Measurements from ENCODE around the gene DIP2C. TPM values are rescaled to one million over a fixed set of nuclear protein-coding genes. Genes with fewer than 3 reads are reported as not detected.

Gene DIP2C
- total RNA-seq, 1 experiment from 2014 or later = 11.4 TPM

DNA sequence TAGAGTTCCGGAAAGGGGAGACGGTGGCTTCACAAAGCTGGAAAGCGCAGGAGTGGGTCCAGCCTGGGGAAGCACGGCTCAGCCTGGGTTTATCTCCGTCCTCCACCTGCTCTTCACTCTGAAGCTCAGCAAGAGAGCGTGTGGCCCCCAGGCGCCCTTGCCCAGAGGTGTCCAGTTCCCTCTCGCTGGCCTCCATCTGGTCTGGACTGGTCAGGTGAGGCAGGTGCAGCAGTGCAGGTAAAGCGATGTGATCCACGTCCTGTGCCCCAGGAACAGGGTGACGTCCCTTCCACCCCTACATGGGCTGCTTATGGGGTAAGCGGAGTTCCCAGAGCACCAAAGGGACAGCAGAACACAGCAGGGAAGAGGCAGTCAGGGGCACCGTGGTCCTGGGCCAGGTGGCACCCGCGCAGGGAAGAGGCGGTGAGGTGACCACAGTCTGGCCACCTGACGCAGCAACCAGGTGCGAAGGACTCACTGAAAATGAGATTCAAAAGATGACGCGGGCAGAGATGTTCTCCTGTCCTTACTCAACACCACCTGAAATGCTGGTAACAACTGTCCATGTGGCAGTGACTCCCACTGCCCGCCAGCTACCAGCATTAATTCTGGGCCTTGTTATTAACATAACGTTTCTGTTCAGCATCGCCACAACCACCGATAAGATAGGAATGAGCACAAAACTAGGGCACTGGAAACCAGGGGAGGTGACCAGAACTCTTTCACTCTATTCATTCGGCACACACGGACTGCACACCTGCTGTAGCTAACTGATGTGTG lies 33.0 kb upstream of the DIP2C start:
- no peaks in the 10 kb centered on the region for H3K36me3 Mint-ChIP-seq (ENCODE audit: insufficient read depth, unreplicated experiment)
- no peak overlapping the region for H3K4me3 ChIP-seq (ENCODE audit: low read depth, low read length)
- no peaks in the 10 kb centered on the region for H3K4me1 Mint-ChIP-seq (ENCODE audit: low read depth, unreplicated experiment)
- H3K4me3 Mint-ChIP-seq (ENCODE audit: unreplicated experiment) = no peak overlapping the region
- H3K9me3 Mint-ChIP-seq (ENCODE audit: unreplicated experiment) = no peaks in the 10 kb centered on the region
- H3K27me3 ChIP-seq (replicated peaks; ENCODE audit: control insufficient read depth, insufficient read depth, low read length) = no peaks in the 10 kb centered on the region
- ChIA-PET CTCF (no interaction called here), POLR2A (no interaction called here)
- intact Hi-C loops (cut with micrococcal nuclease; ENCODE audit: unreplicated experiment) = no loop called here
- H3K36me3 ChIP-seq (ENCODE audit: control insufficient read depth, insufficient read depth, low read length) = no peaks in the 10 kb centered on the region
- H3K27me3 Mint-ChIP-seq (ENCODE audit: insufficient read depth, unreplicated experiment) = no peaks in the 10 kb centered on the region
- no peaks in the 10 kb centered on the region; the same call in 1 of the 2 replicates for H3K4me1 ChIP-seq
- no peak for TF ChIP-seq CTCF (IDR thresholded peaks at IDR 0.05; ENCODE audit: insufficient read depth in 1 of 2, low read depth in 1 of 2, low read length in 1 of 2, severe bottlenecking in 1 of 2, unreplicated experiment in 1 of 2)
- H3K9me3 ChIP-seq = 0 out of 2 replicates have a peak, but pooled peaks cover 3% of the 10 kb centered on the region
- DNase-seq = no peak
- BruUV-seq (replicated peaks) = no TSS peak
- no peak overlapping the region for H3K27ac Mint-ChIP-seq (ENCODE audit: unreplicated experiment)

DNA sequence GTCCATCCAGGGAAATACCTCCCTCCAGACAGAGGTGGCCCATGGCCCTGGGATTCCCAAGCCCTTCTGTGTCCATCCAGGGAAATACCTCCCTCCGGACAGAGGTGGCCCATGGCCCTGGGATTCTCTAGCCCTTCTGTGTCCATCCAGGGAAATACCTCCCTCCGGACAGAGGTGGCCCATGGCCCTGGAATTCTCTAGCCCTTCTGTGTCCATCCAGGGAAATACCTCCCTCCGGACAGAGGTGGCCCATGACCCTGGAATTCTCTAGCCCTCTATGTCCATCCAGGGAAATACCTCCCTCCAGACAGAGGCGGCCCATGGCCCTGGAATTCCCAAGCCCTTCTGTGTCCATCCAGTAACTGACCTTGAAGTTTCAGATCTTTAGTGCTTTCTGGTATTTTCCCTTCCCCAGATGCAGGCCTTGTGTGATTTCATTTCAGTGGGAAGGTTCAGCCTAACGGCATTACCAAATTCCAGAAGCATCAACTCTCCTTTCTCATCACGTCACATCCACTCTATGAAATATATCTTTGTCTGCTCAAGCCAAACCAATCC lies 28.8 kb upstream of the DIP2C start:
- Mint-ChIP-seq H3K4me3 (ENCODE audit: unreplicated experiment) (no peak overlapping the region), H3K9me3 (ENCODE audit: unreplicated experiment) (no peaks in the 10 kb centered on the region), H3K27me3 (ENCODE audit: insufficient read depth, unreplicated experiment) (no peaks in the 10 kb centered on the region), H3K27ac (ENCODE audit: unreplicated experiment) (no peak overlapping the region), H3K4me1 (ENCODE audit: low read depth, unreplicated experiment) (peaks cover 15% of the 10 kb centered on the region), H3K36me3 (ENCODE audit: insufficient read depth, unreplicated experiment) (no peaks in the 10 kb centered on the region)
- Histone ChIP-seq H3K27me3 (replicated peaks; ENCODE audit: control insufficient read depth, insufficient read depth, low read length) (no peaks in the 10 kb centered on the region), H3K4me1 (peaks cover 3% of the 10 kb centered on the region), H3K9me3 (0 out of 2 replicates have a peak, but pooled peaks cover 3% of the 10 kb centered on the region), H3K36me3 (ENCODE audit: control insufficient read depth, insufficient read depth, low read length) (no peaks in the 10 kb centered on the region), H3K4me3 (ENCODE audit: low read depth, low read length) (no peak overlapping the region)
- BruUV-seq (replicated peaks) = no TSS peak
- POLR2A ChIA-PET = interaction anchor here (0.5 kb wide), 1 partner anchor 330 kb away, joined by 3 read pairs; the partner anchor contains the start of gene IDI1
- intact Hi-C loops (cut with micrococcal nuclease; ENCODE audit: unreplicated experiment) = no loop called here
- CTCF ChIA-PET = no interaction called here
- peak in 1 of 2 experiments; percentile 64 for DNase-seq
- no peak for TF ChIP-seq CTCF (IDR thresholded peaks at IDR 0.05; ENCODE audit: insufficient read depth in 1 of 2, low read depth in 1 of 2, low read length in 1 of 2, severe bottlenecking in 1 of 2, unreplicated experiment in 1 of 2)

GRCh38 chr10:717458-717857 lies 28.0 kb upstream of the DIP2C start:
- intact Hi-C loops (cut with micrococcal nuclease; ENCODE audit: unreplicated experiment) = no loop called here
- peaks cover 22% of the 10 kb centered on the region for H3K4me1 Mint-ChIP-seq (ENCODE audit: low read depth, unreplicated experiment)
- H3K27me3 Mint-ChIP-seq (ENCODE audit: insufficient read depth, unreplicated experiment) = no peaks in the 10 kb centered on the region
- no peak overlapping the region for H3K4me3 Mint-ChIP-seq (ENCODE audit: unreplicated experiment)
- H3K27ac Mint-ChIP-seq (ENCODE audit: unreplicated experiment) = no peak overlapping the region
- H3K27me3 ChIP-seq (replicated peaks; ENCODE audit: control insufficient read depth, insufficient read depth, low read length) = no peaks in the 10 kb centered on the region
- POLR2A ChIA-PET = no interaction called here
- no peak for DNase-seq
- no peaks in the 10 kb centered on the region for H3K9me3 ChIP-seq
- H3K36me3 Mint-ChIP-seq (ENCODE audit: insufficient read depth, unreplicated experiment) = no peaks in the 10 kb centered on the region
- no TSS peak for BruUV-seq (replicated peaks)
- TF ChIP-seq CTCF (IDR thresholded peaks at IDR 0.05; ENCODE audit: insufficient read depth in 1 of 2, low read depth in 1 of 2, low read length in 1 of 2, severe bottlenecking in 1 of 2, unreplicated experiment in 1 of 2) = no peak
- no peaks in the 10 kb centered on the region for H3K36me3 ChIP-seq (ENCODE audit: control insufficient read depth, insufficient read depth, low read length)
- H3K4me3 ChIP-seq (ENCODE audit: low read depth, low read length) = no peak overlapping the region
- H3K4me1 ChIP-seq = peaks cover 11% of the 10 kb centered on the region
- CTCF ChIA-PET = no interaction called here
- H3K9me3 Mint-ChIP-seq (ENCODE audit: unreplicated experiment) = no peaks in the 10 kb centered on the region
